Measurements from ENCODE around the gene COL5A1. TPM values are rescaled to one million over a fixed set of nuclear protein-coding genes. Genes with fewer than 3 reads are reported as not detected.

Gene COL5A1
- total RNA-seq, 2 experiments from 2014 or later: 0.05 to 0.08 TPM

DNA sequence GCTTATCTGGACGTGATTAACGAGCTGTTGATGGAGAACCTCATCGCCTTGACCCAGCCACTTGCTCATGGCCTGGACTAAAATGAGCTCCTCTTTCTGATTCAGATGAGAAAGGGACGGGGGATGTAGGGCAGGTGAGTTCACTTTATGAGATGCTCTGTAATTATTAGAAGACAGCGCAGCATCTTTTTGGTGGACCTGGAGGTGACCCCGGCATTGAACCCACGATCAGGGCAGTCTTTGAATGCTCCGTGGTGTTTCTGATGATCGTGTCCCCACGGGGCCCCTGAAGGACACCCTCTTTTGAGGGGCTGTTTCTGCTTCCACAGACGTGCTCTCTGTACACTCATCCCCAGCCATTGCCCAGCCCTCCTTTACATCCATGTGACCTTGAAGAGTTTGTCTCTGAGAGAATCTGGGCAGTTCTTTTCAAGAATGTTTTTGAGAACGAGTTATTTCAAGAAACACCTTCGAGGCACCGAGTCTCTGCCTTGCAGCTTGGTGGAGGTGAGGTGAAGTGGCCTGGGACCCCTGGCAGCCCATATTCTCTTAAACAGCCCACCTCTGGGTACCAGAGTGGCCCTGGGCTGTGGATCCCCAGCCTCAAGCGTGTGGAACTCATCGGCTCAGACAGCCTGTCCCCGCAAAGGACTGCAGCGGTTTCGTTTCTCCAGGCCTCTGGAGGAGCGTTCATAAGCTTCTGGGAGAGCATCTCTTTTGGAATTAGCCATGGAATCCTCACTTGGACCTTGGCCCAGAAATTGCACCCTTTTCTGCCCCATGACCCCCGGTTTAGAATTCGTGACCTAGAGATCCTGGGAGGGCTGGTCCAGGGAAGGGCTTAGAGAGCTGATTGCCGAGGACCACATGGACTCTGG, 50.3 kb downstream of the COL5A1 start:
- ChIA-PET POLR2A (no interaction called here), CTCF (no interaction called here)
- no peak for DNase-seq
- no peak for ATAC-seq
- H3K27ac Mint-ChIP-seq: no peak overlapping the region
- no peaks in the 10 kb centered on the region for H3K36me3 Mint-ChIP-seq (ENCODE audit: low read depth)
- peaks cover 3% of the 10 kb centered on the region for H3K27me3 Mint-ChIP-seq (ENCODE audit: low read depth)
- H3K9me3 Mint-ChIP-seq (ENCODE audit: insufficient read depth): no peaks in the 10 kb centered on the region
- H3K4me3 Mint-ChIP-seq: no peak overlapping the region
- H3K4me1 Mint-ChIP-seq (ENCODE audit: low read depth): peaks cover 8% of the 10 kb centered on the region

DNA sequence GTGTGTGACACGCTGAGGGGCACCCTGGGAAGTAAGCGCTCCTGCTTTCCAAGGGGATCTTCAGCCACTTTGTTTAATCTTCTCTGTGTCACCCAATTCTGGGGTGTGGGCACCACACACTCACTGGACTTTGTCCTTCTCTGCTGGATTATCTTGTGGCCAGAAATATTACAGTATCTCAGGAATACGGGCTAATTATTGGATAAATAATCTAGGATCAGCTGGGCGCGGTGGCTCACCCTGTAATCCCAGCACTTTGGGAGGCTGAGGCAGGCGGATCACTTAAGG, 50.9 kb downstream of the COL5A1 start:
- H3K36me3 Mint-ChIP-seq (ENCODE audit: low read depth): no peaks in the 10 kb centered on the region
- CTCF ChIA-PET: no interaction called here
- H3K27me3 Mint-ChIP-seq (ENCODE audit: low read depth): peaks cover 3% of the 10 kb centered on the region
- peaks cover 8% of the 10 kb centered on the region for H3K4me1 Mint-ChIP-seq (ENCODE audit: low read depth)
- no peak overlapping the region for H3K4me3 Mint-ChIP-seq
- POLR2A ChIA-PET: no interaction called here
- DNase-seq (no peak), ATAC-seq (no peak)
- H3K9me3 Mint-ChIP-seq (ENCODE audit: insufficient read depth): no peaks in the 10 kb centered on the region
- peak overlapping the region; percentile 6 for H3K27ac Mint-ChIP-seq

DNA sequence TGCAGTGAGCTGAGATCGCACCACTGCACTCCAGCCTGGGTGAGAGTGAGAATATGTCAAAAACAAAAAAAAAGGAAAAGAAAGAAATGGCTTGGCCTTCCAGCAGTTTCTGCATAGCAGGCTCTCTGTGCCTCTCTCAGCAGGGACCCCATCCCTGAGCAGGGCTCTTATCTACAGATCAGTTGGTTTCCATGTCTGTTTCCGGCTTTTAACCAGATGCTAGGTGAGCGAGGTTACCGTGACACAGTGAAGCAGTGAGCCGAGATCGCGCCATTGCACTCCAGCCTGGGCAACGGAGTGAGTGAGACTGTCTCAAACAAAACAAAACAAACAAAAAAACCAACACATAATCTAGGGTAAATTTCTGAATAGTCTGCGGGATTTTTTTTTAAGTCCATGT, 51.4 kb downstream of the COL5A1 start:
- H3K4me1 Mint-ChIP-seq (ENCODE audit: low read depth): peaks cover 8% of the 10 kb centered on the region
- DNase-seq: peak; percentile 34
- no peak overlapping the region for H3K4me3 Mint-ChIP-seq
- peaks cover 3% of the 10 kb centered on the region for H3K27me3 Mint-ChIP-seq (ENCODE audit: low read depth)
- ChIA-PET POLR2A (no interaction called here), CTCF (no interaction called here)
- no peaks in the 10 kb centered on the region for H3K9me3 Mint-ChIP-seq (ENCODE audit: insufficient read depth)
- ATAC-seq: peak; percentile 79
- no peak overlapping the region for H3K27ac Mint-ChIP-seq
- H3K36me3 Mint-ChIP-seq (ENCODE audit: low read depth): no peaks in the 10 kb centered on the region

DNA sequence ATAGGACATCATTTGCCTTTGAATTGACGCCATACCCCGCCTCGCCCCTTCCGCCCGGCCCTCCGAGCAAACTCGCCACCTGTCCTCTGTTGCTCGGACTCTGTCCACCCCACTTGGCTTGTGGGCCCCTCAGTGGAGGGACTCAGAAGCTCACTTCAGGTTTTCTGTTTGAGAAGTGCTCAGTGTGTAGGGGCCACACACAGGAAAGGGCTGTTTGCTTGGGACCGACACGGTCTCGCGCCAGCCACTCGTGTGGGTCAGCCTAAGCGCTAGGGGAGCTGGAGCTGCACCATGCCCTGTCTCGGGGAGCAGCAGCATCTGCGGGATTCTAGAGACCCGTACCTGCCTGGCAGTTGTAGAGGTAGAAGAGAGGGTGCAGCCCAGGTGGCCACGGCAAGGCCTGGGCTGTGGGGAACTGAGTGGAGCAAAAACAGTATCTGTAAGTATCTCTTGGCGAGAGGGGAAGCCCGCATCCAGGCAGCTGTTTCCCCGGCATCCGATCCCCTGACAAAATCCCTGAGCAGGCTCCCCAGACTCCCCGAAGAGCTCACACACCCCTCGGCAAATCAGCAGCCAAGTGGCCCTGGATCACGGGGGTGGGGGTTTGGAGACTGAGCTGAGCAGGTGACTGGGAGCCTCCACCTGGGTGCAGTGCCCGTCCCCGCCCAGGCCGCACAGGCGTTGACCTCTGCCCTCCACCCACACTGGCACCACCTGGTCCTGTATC, 52.2 kb downstream of the COL5A1 start:
- CTCF ChIA-PET: no interaction called here
- peaks cover 3% of the 10 kb centered on the region for H3K27me3 Mint-ChIP-seq (ENCODE audit: low read depth)

DNA sequence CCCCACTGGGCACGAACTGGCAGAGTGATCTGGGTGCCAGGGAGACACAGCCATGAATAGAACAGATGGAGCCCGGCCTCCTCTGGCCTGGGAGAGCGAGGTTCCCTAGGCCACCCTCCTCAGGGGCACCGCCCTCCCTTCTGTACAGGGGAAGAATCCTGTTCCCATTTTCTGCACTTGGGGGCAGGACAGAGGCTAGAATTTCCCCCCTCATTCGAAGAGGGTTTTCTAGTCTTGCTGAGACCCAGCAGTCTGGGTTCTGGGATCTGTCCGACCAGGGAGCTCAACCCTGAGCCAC, 52.7 kb downstream of the COL5A1 start:
- Mint-ChIP-seq H3K9me3 (ENCODE audit: insufficient read depth) (no peaks in the 10 kb centered on the region), H3K27ac (no peak overlapping the region), H3K27me3 (ENCODE audit: low read depth) (peaks cover 3% of the 10 kb centered on the region), H3K4me3 (no peak overlapping the region), H3K36me3 (ENCODE audit: low read depth) (no peaks in the 10 kb centered on the region), H3K4me1 (ENCODE audit: low read depth) (peaks cover 8% of the 10 kb centered on the region)
- no peak for ATAC-seq
- ChIA-PET POLR2A (no interaction called here), CTCF (no interaction called here)
- no peak for DNase-seq

More for the DNA sequence above, 52.2 kb downstream of the COL5A1 start:
- Mint-ChIP-seq H3K9me3 (ENCODE audit: insufficient read depth) (no peaks in the 10 kb centered on the region), H3K36me3 (ENCODE audit: low read depth) (no peaks in the 10 kb centered on the region), H3K4me3 (no peak overlapping the region), H3K27ac (no peak overlapping the region), H3K4me1 (ENCODE audit: low read depth) (peaks cover 8% of the 10 kb centered on the region)
- DNase-seq (no peak), ATAC-seq (peak; percentile 9)
- POLR2A ChIA-PET: no interaction called here

DNA sequence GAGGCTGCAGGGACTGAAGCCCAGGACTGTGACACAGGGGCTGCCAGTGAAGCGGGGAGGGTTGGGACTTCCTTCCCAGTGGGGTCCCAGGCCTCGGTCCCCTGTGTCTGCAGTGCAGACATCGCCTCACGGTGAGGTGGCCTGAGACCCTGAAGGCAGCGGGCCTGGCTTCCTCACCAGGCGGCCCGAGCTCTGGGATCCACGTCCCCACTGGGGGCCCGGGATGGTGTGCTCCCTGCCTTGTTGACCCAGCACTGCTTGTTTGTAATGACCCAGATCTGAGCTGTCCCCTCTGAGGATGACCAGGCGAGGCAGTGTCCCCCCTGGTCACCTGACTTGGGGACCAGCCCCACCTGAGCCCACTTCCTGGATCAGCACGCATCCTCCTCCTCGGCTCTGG, 53.1 kb downstream of the COL5A1 start:
- no peaks in the 10 kb centered on the region for H3K9me3 Mint-ChIP-seq (ENCODE audit: insufficient read depth)
- peaks cover 3% of the 10 kb centered on the region for H3K27me3 Mint-ChIP-seq (ENCODE audit: low read depth)
- POLR2A ChIA-PET: no interaction called here
- DNase-seq (no peak), ATAC-seq (no peak)
- no peaks in the 10 kb centered on the region for H3K36me3 Mint-ChIP-seq (ENCODE audit: low read depth)
- H3K27ac Mint-ChIP-seq: no peak overlapping the region
- CTCF ChIA-PET: no interaction called here
- H3K4me1 Mint-ChIP-seq (ENCODE audit: low read depth): peaks cover 8% of the 10 kb centered on the region
- H3K4me3 Mint-ChIP-seq: no peak overlapping the region

DNA sequence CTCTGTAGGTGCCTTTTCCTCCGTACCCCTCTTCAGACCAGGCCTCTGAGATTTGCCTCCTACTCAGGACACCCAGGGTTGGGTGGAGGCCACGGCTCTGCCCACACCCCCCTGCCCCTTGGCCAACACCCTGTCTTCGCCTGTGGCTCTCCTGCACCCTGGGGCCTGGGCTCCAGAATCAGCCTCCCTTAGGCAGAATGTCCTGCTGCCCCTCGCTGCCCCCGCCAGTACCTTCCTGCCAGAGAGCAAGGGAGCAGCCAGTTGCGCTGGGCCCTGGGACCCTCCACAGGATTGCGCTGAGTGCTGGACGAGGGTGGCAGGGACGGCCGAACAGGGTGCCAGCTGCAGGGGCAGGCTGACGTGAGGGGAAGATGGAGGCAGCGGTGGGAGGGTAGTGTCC, 53.5 kb downstream of the COL5A1 start:
- peaks cover 8% of the 10 kb centered on the region for H3K4me1 Mint-ChIP-seq (ENCODE audit: low read depth)
- ATAC-seq (no peak), DNase-seq (no peak)
- no peak overlapping the region for H3K4me3 Mint-ChIP-seq
- no peaks in the 10 kb centered on the region for H3K36me3 Mint-ChIP-seq (ENCODE audit: low read depth)
- H3K9me3 Mint-ChIP-seq (ENCODE audit: insufficient read depth): no peaks in the 10 kb centered on the region
- ChIA-PET POLR2A (no interaction called here), CTCF (no interaction called here)
- H3K27me3 Mint-ChIP-seq (ENCODE audit: low read depth): peaks cover 3% of the 10 kb centered on the region
- H3K27ac Mint-ChIP-seq: no peak overlapping the region

DNA sequence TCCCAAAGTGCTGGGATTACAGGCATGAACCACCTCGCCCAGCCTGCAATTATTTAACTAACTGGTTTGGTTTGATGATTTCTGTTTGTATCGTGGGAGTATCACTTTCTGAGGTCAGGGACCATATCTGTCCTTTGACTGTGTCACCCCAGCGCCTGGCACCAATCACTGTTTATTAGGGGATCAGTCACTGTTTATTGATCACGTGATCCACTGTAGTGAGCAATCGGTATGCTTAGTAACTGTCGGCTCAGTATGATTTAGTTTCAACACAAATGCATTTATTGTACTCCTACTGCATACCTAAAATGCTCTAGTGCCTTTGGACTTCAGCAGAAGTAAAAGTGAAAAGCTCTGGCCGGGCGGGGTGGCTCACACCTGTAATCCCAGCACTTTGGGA, 54.8 kb downstream of the COL5A1 start:
- Mint-ChIP-seq H3K36me3 (ENCODE audit: low read depth) (no peaks in the 10 kb centered on the region), H3K27me3 (ENCODE audit: low read depth) (peaks cover 3% of the 10 kb centered on the region), H3K4me1 (ENCODE audit: low read depth) (peaks cover 8% of the 10 kb centered on the region), H3K27ac (no peak overlapping the region), H3K9me3 (ENCODE audit: insufficient read depth) (no peaks in the 10 kb centered on the region), H3K4me3 (no peak overlapping the region)
- no peak for DNase-seq
- ChIA-PET POLR2A (interaction anchor here (0.6 kb wide), 1 partner anchor 211 kb away, joined by 3 read pairs; no protein-coding TSS in a partner anchor), CTCF (interaction anchor here (1.2 kb wide), 1 partner anchor 247 kb away, joined by 5 read pairs; no protein-coding TSS in a partner anchor)
- ATAC-seq: no peak

DNA sequence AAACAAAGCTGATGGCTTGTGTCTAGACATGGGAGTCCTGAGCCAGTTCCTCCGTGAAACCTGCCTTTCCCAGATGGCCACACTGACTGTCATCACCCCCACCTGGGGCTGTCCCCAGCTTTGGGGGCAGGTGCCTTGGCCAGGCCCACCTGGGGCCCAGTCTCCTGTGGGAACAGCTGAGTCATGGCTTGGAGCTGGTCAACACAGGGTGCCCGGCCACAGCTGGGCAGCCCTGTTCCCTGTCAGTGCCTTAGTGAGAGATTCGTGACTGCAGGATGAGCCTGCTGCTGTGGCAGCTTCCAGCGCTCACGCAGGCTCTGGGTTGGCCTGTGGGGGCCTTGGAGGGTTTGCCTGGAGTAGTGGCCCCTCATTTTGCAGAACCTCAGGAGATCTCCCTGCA, 56.5 kb downstream of the COL5A1 start:
- Mint-ChIP-seq H3K27ac (no peak overlapping the region), H3K36me3 (ENCODE audit: low read depth) (no peaks in the 10 kb centered on the region), H3K4me1 (ENCODE audit: low read depth) (peaks cover 3% of the 10 kb centered on the region), H3K9me3 (ENCODE audit: insufficient read depth) (no peaks in the 10 kb centered on the region), H3K4me3 (no peak overlapping the region), H3K27me3 (ENCODE audit: low read depth) (peaks cover under 1% of the 10 kb centered on the region)
- DNase-seq (no peak), ATAC-seq (no peak)
- CTCF ChIA-PET: interaction anchor here (1.1 to 1.2 kb wide), 2 partner anchors 161 to 284 kb away, joined by 3 read pairs; no protein-coding TSS in a partner anchor
- POLR2A ChIA-PET: no interaction called here

DNA sequence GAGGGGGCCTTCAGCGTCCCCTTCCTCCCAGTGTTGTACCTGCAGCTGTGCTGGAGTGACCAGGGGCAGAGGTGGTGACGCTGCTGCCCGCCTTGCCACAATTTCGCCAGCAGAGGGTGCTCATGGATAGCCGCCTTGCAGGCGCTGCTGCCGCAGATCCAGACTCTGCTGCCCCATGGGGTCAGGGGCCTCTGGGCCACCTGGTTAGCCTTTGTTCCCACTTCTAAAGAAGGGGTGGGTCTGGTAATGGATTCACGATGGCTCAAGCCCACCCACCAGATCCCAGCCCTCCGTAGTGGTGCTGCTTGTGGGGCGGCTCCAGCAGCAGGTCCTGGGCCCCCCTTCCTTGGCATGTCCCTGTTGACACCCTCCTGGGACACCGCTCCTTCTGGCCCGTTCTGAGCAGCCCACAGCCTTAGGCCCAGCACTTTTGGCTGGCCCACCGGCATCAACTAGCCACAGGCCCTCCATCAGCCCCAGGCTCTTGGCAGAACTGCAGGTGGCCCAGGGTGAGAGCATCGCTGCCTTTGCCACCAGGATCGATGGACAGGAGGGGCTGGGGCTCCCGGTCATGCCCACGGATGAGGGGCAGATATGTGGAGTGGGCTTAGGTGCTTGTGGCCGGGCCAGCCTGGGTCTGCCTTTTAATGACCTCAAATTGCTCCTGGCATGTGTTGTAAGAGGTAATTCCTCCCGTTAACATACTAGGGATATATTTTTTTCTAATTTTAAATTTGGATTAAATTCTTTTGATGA, 57.2 kb downstream of the COL5A1 start:
- ChIA-PET CTCF (interaction anchor here (1.1 kb wide), 1 partner anchor 160 kb away, joined by 3 read pairs; no protein-coding TSS in a partner anchor), POLR2A (no interaction called here)
- Mint-ChIP-seq H3K36me3 (ENCODE audit: low read depth) (no peaks in the 10 kb centered on the region), H3K9me3 (ENCODE audit: insufficient read depth) (no peaks in the 10 kb centered on the region), H3K4me1 (ENCODE audit: low read depth) (no peaks in the 10 kb centered on the region), H3K27ac (no peak overlapping the region), H3K4me3 (no peak overlapping the region), H3K27me3 (ENCODE audit: low read depth) (no peaks in the 10 kb centered on the region)
- ATAC-seq (peak; percentile 55), DNase-seq (peak; percentile 62)

DNA sequence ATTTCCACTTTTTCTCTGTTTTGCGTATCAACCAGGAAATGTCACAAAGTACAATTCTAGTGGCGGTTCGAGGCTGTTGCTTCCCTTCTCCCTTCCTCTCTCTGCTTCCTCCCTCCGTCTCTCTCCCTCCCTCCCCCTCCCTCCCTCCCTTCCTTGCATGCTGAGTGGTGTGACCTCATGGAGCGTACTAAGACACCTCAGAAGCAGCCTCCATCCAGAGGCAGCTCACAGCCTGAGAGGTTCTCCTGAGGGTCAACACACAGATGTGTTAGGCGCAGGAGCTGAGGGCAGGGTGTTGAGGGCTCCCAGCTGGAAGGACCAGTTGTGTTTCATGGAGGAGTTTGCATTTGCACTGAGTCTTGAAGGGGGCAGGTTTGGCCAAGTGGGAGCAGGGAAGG, 57.7 kb downstream of the COL5A1 start:
- no peak overlapping the region for H3K27ac Mint-ChIP-seq
- no peaks in the 10 kb centered on the region for H3K4me1 Mint-ChIP-seq (ENCODE audit: low read depth)
- ATAC-seq (no peak), DNase-seq (no peak)
- H3K4me3 Mint-ChIP-seq: no peak overlapping the region
- H3K9me3 Mint-ChIP-seq (ENCODE audit: insufficient read depth): no peaks in the 10 kb centered on the region
- ChIA-PET CTCF (no interaction called here), POLR2A (no interaction called here)
- no peaks in the 10 kb centered on the region for H3K36me3 Mint-ChIP-seq (ENCODE audit: low read depth)
- H3K27me3 Mint-ChIP-seq (ENCODE audit: low read depth): no peaks in the 10 kb centered on the region

DNA sequence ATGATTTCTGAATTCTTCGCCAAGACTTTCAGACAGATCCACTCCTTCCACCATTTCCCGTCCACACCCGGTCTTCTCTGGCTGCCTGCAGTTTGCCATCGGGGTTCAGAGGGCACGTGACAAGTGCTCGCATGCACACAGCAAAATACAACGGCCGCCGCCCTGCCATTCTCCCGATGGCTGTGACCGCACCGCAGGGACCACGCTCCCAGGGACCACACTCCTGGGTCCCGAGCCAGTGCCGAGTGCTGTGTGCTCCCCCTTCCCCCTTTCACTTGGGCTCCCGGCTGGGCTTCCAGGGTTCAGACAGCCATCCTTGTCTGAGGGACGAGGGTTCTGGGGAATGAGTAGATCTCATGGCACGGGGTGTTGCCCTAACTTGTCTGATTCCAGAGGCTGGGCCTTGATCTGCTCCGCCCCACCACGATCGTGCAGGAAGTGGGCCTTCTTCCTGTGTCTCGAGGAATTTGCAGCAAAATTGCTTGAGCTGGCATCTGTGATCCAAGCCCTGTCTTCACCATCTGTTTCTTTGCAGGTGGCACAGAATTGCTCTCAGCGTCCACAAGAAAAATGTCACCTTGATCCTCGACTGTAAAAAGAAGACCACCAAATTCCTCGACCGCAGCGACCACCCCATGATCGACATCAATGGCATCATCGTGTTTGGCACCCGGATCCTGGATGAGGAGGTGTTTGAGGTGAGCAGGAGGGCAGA, 59.2 kb downstream of the COL5A1 start:
- no peaks in the 10 kb centered on the region for H3K27me3 Mint-ChIP-seq (ENCODE audit: low read depth)
- CTCF ChIA-PET: no interaction called here
- H3K4me1 Mint-ChIP-seq (ENCODE audit: low read depth): no peaks in the 10 kb centered on the region
- no peak for DNase-seq
- H3K9me3 Mint-ChIP-seq (ENCODE audit: insufficient read depth): no peaks in the 10 kb centered on the region
- H3K4me3 Mint-ChIP-seq: no peak overlapping the region
- H3K36me3 Mint-ChIP-seq (ENCODE audit: low read depth): no peaks in the 10 kb centered on the region
- POLR2A ChIA-PET: no interaction called here
- H3K27ac Mint-ChIP-seq: no peak overlapping the region
- no peak for ATAC-seq
